DND-41 (cell line): ENCODE results near the gene SOAT1.

Experiments used
- EZH2 ChIP-seq: IDR thresholded peaks from 3 replicates; pipeline ENCODE4 v1.6.1; 2012; ENCODE audit warnings: borderline replicate concordance, low read depth, mild to moderate bottlenecking, moderate library complexity, low read length, inconsistent platforms; ENCODE audit not compliant: severe bottlenecking
- TF ChIP-seq, protein P1 (sequence below): IDR thresholded peaks from 2 replicates; pipeline ENCODE4 v1.5.1; 2012; ENCODE audit warnings: borderline replicate concordance, low read length, moderate library complexity, mild to moderate bottlenecking; ENCODE audit not compliant: poor library complexity, severe bottlenecking; ENCODE audit errors: extremely low read depth

- no peak for TF ChIP-seq EZH2
- TF ChIP-seq, protein P1, sequence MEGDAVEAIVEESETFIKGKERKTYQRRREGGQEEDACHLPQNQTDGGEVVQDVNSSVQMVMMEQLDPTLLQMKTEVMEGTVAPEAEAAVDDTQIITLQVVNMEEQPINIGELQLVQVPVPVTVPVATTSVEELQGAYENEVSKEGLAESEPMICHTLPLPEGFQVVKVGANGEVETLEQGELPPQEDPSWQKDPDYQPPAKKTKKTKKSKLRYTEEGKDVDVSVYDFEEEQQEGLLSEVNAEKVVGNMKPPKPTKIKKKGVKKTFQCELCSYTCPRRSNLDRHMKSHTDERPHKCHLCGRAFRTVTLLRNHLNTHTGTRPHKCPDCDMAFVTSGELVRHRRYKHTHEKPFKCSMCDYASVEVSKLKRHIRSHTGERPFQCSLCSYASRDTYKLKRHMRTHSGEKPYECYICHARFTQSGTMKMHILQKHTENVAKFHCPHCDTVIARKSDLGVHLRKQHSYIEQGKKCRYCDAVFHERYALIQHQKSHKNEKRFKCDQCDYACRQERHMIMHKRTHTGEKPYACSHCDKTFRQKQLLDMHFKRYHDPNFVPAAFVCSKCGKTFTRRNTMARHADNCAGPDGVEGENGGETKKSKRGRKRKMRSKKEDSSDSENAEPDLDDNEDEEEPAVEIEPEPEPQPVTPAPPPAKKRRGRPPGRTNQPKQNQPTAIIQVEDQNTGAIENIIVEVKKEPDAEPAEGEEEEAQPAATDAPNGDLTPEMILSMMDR: no peak
These were observed 45.7 kb upstream of the SOAT1 start for GRCh38 chr1:179247923-179248322.
